BJ (cell line): ENCODE measurements around the gene TIAM2. TPM values are rescaled to one million over a fixed set of nuclear protein-coding genes. Genes with fewer than 3 reads are reported as not detected.

ENCODE experiments used
- CTCF ChIA-PET: fragments of 350-600 bp; formaldehyde crosslinking; extraction: SDS; loops from one replicate; lab custom pipeline; 2021; ENCODE audit warnings: antibody characterized with exemption, inconsistent platforms; lab: Yijun Ruan, JAX
- POLR2A ChIA-PET: fragments of 300-600 bp; sonication (Branson Sonifier 250); formaldehyde crosslinking; extraction: SDS; loops from one replicate; lab custom pipeline; 2021; ENCODE audit warnings: antibody characterized with exemption; lab: Charles Lee
- DNase-seq: peaks from one replicate; pipeline ENCODE4 v3.0.0-alpha.2; 2011; ENCODE audit warnings: low read depth
- H3K27me3 ChIP-seq: 2 replicates; pipeline ENCODE4 v1.6.0; 2011; ENCODE audit warnings: low read length; ENCODE audit not compliant: control insufficient read depth, insufficient read depth
- H3K36me3 ChIP-seq: 2 replicates; pipeline ENCODE4 v1.5.1; 2011; ENCODE audit warnings: low read length; ENCODE audit not compliant: control insufficient read depth, insufficient read depth
- H3K4me3 ChIP-seq: 2 replicates; pipeline ENCODE4 v1.5.1; 2011; ENCODE audit warnings: low read depth, mild to moderate bottlenecking, control low read depth, low read length
- CTCF ChIP-seq: IDR thresholded peaks from 2 replicates; pipeline ENCODE4 v1.5.1; 2011; ENCODE audit warnings: low read depth, mild to moderate bottlenecking, control low read depth, inconsistent platforms, low read length, moderate library complexity; ENCODE audit not compliant: insufficient read depth
- polyA plus RNA-seq: library from polyadenylated mRNA; depleted of rRNA; stranded (reverse); fragments of >200 nt; gene quantifications from 2 replicates; pipeline ENCODE4 v1.2.3, GENCODE V29; 2011

The TIAM2 gene
- polyA plus RNA-seq, 1 experiment = 4.6 TPM

DNA sequence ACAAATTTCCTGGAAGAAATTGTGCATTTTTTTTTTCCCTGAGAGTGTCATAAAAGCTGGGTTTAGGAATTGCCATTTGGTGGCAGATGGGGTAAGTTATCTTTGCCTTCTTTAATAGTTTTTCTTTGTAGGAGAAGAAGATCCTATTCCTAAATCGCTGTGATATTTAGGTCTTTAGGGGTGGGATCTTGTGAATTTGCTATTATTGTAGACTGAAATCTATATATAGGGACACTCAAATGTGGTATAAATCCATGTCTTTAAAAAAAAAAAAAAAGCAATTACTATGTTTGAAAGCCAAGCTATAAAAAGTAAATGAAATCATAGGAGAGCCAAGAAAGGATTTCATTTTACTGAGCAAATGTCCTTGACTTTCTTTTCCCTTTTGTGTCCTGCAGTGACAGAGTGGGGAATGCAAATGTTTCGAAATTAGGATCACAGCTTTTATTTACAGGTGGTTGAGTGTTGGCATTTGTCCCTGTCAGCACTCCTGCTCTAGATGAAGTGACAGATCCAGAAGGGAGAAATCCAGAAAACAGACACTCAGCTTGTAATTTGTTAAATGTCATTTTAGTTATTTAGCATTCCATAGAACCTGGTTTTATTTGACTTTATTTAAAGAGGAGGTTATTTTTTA is 29.4 kb downstream of the TIAM2 start:
- TF ChIP-seq CTCF = no peak
- POLR2A ChIA-PET = no interaction called here
- no peak for DNase-seq
- CTCF ChIA-PET = interaction anchor here (1.0 kb wide), 1 partner anchor 23 kb away, joined by 5 read pairs; no protein-coding TSS in a partner anchor
- H3K4me3 ChIP-seq = no peak overlapping the region
- no peaks in the 10 kb centered on the region for H3K27me3 ChIP-seq
- no peaks in the 10 kb centered on the region for H3K36me3 ChIP-seq

DNA sequence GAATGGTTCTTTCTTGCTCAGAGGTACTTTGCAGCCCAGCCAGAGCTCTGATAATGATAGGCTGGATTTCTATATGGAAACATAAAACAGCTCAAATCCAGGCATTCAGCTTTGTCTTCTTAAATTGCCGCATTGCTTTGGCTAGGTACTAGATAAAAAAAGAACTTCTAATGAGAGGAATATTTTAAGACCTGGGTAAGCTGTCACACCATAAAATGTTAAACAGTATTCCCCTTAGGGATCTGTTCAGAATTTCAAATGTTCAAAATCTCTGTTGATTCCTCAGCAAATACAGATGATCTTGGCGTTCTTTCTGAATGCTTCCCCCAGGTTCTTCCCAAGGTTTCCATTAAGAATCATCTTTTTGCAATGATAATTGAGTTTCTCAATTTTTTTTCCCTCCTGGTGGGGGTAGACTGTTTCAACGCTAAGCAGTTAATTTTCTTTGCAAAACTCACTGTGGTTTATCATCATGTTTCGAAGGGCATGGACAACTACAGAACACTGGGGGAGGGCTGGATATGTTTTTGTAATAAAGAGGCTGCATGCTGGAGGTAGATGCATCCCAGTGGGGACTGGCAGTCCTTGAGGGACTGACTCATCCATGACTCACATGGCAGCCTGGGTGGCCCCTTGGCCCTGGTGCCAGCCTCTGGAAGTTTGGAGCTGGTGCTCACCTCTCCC is 31.0 kb downstream of the TIAM2 start:
- Histone ChIP-seq H3K4me3 (no peak overlapping the region), H3K27me3 (no peaks in the 10 kb centered on the region), H3K36me3 (no peaks in the 10 kb centered on the region)
- ChIA-PET CTCF (no interaction called here), POLR2A (no interaction called here)
- no peak for DNase-seq
- no peak for TF ChIP-seq CTCF

DNA sequence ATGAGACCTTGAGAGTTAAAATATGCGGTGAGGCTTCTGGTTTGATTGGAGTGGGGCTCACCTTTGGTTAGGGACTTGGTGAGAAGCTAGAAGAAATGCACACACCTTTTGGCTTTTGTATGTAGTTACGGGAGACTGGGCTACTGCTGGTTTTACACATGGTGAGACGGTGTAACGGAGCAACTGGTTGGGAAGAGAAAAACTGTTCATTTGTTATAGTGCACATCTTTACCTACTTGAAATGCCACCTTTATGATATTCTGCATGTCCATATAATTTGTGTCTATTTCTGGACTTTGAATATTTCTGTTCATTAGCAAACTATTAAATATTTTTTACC is 31.6 kb downstream of the TIAM2 start:
- CTCF ChIA-PET = no interaction called here
- no peaks in the 10 kb centered on the region for H3K36me3 ChIP-seq
- no peak for TF ChIP-seq CTCF
- DNase-seq = no peak
- no peaks in the 10 kb centered on the region for H3K27me3 ChIP-seq
- POLR2A ChIA-PET = no interaction called here
- no peak overlapping the region for H3K4me3 ChIP-seq

DNA sequence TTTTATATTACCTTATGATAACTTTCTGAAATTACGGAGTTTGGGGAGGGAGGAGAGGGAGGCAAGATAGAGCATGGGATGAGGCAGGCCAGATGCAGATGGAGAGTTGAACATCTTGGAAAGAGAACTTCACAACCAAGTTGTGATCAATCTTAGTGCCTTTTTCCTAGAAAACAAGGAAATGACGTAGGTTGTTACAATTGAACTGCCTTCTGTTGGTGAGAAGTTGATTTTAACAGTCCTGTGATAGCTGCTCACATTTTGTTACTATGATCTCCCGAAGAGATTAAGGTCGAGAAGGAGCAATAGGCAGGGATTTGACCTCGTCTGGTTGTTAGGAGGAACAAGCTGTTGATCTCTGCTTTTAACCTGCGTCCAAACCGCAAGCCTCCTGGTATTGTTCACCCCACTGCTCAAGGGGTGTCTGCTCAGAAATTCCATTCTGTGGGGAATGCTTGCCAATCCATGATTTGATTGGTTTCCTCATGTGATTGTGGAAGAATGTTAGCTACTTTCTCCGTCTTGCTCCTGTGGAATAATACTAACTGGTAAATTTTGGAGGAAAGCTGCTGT is 35.1 kb downstream of the TIAM2 start:
- Histone ChIP-seq H3K4me3 (no peak overlapping the region), H3K27me3 (no peaks in the 10 kb centered on the region), H3K36me3 (no peaks in the 10 kb centered on the region)
- no peak for DNase-seq
- ChIA-PET CTCF (interaction anchor here (0.8 kb wide), 1 partner anchor 9 kb away, joined by 3 read pairs; no protein-coding TSS in a partner anchor), POLR2A (no interaction called here)
- TF ChIP-seq CTCF = no peak

DNA sequence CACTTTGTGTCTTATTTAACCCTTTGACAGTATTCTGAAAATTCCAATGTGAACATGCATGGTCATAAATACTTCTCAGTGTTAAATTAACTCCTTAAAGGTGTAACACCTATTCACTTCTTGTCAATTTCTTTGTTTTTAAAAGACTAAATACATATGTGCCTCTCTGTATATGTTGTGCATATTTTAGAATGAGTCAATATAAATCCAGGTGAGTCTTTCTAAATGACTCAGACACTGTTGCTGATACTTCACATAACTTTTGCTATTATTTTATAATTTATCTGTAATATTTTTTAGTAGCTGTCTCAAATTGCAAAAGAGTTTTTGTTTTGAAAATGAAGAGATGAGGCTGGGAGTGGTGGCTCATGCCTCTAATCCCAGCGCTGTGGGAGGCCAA is 36.0 kb downstream of the TIAM2 start:
- POLR2A ChIA-PET = no interaction called here
- Histone ChIP-seq H3K36me3 (no peaks in the 10 kb centered on the region), H3K27me3 (no peaks in the 10 kb centered on the region), H3K4me3 (no peak overlapping the region)
- no peak for DNase-seq
- TF ChIP-seq CTCF = no peak
- CTCF ChIA-PET = interaction anchor here (0.8 kb wide), 1 partner anchor 8 kb away, joined by 3 read pairs; no protein-coding TSS in a partner anchor
